Measurements from ENCODE around the gene FBXO40.
A peak's percentile ranks its signal among the peaks of the same experiment; 100 is the strongest.

Gene FBXO40

DNA sequence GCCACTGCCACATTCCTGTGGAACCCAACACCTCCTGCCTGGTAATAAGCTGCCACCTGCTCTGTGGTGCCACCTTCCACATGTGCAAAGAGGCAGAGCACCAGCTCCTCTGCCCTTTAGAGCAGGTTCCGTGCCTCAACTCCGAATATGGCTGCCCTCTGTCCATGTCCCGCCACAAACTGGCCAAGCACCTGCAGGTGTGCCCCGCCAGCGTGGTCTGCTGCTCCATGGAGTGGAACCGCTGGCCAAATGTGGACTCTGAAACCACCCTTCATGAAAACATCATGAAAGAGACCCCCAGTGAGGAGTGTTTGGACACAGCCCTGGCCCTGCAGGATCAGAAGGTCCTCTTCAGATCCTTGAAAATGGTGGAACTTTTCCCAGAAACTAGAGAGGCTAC, 28.3 kb downstream of the FBXO40 start:
- no peak for DNase-seq

DNA sequence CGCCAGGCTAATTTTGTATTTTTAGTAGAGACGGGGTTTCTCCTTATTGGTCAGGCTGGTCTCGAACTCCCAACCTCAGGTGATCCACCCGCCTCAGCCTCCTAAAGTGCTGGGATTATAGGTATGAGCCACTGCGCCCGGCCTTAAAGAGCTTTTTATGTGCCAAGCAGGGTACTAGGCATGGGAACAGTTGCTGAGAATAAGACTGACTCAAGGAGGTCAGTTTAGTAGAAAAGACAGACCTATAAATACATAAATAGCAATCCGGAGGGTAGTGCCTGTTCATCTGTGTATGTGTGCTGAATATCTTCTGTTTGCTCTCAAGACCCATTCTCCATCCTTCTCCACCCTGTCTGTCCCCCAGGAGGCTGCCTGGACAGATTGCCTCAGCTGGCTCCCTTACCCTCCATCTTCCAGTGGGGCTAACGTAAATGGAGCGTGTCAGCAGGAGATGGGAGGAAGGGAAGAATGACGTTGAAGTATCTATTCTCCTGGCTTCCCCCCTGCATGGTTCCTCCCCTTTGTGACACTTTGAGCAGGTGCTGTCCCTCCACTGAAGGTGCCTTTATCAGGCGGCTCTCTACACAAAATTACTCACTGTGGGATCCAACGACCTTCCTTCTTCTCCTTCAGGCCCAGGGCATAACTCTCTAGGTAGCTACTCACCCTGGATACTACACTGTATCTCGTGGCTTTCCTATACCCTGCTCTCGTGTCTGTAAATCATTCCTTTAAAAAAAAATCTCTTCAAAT, 31.1 kb downstream of the FBXO40 start:
- DNase-seq, result no peak

DNA sequence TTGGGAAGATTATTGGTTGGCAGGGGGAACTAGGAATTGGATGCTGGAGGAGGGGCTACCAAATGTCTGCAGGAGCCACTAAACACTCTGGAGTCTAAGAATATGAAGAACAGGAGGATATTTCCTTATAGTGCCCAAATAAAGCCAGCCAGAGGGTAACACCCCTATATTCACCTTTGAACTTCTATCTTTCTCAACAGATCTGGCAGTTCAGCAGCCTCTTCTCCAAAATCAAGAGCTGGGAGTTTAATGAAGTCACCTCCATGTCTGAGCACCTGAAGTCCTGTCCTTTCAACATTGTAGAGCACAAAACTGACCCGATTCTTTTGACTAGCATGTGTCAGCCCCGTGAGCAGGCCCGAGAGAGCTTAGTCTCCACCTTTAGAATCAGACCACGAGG, 33.3 kb downstream of the FBXO40 start:
- no peak for DNase-seq

DNA sequence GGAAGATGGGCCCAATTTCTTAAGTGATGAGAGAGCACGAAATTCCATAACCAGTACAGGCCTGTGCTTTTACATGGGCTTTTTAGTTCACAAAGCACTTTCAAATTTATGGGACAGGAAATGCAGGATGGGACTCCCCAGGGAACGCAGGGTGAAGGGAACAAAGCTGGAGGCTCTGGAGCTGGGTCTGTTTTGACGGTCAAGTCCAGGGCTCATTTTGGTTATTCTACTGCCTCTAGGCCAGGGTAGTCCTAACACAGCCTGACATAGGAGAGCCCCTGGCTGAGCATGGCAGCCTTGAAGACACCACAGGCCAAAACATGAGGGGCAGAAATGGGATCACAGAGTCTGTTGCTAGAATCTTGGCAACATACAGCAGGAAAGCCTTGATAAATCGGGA, 34.0 kb downstream of the FBXO40 start:
- DNase-seq, result no peak

DNA sequence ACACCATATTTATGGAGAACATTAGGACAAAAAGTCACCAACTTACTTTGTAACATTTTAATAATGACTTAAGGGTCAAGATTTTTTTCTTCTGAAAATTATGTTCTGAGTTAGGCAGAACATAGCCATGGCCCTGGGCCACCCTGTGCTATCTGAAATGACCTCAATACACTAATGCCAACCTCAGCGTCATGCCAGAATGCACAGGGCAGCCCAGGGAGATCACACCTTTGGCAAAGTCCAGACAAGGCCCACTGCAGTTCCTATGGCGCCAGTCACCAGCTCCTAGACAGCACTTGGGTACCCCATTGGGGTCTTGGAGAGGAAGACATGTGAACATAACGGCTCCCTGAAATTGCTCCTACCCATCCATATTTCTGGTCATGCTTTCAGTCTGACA, 34.4 kb downstream of the FBXO40 start:
- no peak for DNase-seq

DNA sequence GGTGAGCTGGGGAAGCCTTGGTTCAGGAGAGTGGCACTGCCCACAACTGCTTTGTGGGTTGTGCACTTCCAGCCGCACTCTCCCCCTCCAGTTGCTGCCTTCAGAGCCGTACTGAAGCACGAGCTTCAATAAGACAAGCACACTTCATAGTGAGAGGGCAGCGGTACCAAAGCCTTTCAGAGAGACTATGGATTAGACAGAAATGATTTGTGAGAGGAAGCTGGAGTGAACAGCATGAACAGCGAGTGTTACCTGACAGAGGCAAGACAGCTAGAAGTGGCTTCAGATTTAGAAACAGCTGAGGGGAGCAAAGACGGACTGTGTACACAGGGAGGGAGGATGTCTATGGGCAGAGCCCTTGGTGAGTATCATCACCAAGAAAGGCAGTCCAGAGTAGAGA, 36.4 kb downstream of the FBXO40 start:
- no peak for DNase-seq

DNA sequence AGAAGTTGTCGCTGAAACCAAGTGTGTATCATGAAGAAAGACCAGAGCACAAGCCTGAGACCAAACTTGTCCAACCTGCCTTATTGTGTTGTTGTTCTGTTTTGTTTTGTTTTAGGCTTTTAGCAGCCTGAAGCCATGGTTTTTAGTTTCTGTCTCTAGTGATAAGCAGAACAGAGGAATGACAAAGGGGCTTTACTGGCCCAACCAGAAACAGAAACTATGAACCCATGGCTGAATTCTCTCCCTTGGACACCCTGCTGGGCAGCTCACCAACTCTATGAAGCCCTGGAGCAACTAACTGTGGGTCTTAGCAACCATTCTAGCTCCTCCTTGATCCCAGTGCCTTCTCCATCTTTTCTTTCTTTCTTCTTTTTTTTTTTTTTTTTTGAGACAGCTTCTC, 37.2 kb downstream of the FBXO40 start:
- no peak for DNase-seq

DNA sequence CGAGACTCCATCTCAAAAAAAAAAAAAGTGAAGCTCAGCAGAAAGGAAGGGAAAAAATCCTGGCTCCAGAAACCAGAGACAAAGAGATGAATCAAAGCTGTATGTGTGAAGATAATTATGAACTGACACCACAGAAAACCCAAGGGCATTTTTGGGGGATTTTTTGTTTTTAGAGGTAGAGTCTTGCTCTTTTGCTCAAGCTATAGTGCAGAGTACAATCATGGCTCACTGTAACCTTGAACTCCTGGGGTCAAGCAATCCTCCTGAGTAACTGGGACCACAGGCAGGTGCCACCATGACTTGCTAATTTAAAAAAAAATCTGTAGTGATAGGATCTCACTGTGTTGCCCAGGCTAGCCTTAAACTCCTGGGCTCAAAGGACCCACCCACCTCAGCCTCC, 44.7 kb downstream of the FBXO40 start:
- DNase-seq, result no peak

DNA sequence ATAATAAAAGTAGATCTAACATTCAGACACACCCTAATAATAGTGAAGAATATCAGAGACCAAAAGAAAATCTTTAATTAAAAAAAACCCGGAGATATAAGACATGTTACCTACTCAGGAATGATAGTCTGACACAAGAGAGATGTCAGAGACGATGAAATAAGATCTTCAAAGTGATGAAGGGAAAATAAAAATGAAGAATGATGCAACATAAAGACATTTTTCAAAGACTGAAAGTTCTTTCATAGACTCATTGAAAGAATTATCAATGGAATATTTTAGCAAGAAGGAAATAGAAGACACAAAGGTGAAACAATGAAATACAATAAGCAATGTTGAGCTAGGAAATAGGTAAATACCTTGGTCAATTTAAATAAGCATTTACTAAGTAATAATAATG, 47.9 kb downstream of the FBXO40 start:
- DNase-seq, result no peak

DNA sequence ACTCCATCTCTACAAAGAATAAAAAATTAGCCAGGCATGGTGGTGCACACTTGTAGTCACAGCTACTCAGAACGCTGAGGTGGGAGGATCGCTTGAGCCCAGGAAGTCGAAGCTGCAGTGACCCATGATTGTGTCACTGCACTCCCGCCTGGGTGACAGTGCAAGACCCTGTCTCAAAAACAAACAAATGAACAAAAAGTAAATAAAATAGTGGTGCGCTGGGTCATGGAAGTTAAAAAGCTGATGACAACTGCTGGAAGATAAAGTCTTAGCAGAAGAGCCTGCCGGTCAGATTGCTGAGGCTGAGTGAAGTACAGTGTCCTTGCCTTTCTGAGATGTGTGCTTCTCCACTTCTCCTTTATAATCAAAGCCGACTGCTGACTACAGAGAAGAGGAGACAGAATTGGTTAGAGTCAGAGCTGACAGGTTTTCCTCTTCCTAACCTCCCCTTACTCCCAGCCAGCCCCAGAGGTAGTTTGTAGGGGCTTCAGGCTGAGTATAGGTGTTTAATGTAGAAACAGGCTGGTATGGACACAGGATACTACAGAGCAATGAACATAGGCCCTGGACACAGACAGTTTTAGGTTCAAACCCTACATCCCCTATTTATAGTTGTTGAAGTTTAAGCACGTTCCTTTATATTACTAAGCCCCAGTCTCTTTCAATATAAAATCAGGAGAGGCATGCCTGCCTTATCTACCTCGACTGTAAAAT, 49.6 kb downstream of the FBXO40 start:
- no peak for DNase-seq

DNA sequence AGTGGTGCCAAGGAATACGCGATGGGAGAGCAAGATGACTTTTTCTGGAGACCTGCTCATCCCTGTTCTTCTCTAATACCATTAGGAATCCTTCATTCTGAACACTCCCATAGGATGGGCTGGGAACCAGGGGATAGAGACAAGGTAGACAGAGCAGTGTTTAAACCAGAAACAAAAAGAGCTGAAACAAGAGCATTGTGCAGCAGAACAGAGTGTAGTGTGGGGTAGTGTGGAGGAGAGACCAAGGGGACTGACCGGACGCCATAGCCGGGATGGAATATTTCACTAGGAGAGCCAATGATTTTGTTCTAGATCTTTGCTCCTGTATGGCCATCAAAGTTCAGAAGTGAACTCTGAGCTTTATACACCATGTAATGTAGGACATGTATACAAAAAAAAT, 51.9 kb downstream of the FBXO40 start:
- DNase-seq, result no peak

DNA sequence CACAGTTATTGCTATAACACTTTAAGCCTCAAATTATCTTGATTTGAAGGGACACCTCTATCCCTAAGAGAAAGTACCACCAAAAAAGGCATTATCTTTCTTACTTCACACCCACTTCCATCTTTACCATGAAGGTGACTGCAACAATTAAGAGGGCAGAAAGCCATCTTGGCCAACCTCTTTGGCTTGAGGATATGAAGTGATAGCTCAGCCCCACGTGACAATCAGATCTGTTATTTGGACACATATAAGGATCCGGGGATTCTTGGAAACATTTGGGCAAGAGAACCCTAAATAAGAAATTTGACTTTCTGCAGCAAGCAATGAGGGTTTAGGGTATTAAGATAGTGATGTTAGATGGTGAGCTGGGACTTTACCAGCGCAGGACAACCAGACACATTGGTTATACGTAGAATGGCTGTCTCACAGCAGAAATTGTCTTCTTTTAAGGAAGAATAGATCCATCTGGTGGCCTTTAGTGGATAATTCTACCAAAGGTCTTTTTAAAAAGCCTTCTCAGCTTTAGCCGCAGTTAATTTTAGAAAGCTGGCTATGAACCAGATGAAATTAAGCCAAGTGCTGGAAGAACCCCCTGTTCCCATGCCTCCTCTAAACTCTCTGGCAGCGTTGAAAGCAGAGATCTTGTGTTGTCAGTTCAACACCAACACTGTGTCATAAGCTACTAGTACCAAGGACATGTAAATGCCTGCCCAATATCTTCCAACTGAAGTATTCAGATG, 55.2 kb downstream of the FBXO40 start:
- DNase-seq, result no peak

DNA sequence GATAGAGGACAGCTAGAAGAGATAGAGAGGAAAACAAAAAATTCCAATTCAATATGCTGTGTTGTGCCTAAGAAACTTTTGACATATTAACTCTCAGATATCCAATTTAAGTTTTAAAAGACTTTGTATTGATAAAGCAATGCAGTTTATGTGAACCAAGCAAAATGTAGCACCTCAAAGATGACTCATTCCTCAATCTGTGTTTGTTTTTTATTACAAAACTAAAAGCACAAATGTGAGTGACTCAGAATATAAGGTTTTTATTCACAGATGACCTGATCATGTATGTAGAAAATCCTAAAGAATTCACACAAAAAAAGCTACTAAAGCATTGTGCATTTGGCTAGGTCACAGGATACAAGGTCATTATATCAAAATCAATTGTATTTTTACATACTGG, 56.5 kb downstream of the FBXO40 start:
- DNase-seq, result no peak

DNA sequence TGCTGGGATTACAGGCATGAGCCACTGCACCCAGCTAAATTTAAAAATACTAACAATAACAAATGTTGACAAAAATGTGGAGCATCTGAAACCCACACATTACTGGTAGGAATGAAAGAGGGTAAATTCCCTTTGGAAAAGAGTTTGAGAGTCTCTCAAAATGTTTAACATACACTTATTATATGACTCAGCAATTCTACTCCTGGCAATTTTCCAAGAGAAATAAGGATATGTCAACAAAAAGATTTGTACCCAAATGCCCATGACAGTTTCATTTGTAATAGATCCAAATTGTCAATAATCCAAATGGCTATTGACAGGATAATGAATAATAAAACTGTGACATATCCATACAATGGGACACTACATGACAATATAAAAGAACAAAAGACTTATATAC, 58.5 kb downstream of the FBXO40 start:
- peak; percentile 35 for DNase-seq

DNA sequence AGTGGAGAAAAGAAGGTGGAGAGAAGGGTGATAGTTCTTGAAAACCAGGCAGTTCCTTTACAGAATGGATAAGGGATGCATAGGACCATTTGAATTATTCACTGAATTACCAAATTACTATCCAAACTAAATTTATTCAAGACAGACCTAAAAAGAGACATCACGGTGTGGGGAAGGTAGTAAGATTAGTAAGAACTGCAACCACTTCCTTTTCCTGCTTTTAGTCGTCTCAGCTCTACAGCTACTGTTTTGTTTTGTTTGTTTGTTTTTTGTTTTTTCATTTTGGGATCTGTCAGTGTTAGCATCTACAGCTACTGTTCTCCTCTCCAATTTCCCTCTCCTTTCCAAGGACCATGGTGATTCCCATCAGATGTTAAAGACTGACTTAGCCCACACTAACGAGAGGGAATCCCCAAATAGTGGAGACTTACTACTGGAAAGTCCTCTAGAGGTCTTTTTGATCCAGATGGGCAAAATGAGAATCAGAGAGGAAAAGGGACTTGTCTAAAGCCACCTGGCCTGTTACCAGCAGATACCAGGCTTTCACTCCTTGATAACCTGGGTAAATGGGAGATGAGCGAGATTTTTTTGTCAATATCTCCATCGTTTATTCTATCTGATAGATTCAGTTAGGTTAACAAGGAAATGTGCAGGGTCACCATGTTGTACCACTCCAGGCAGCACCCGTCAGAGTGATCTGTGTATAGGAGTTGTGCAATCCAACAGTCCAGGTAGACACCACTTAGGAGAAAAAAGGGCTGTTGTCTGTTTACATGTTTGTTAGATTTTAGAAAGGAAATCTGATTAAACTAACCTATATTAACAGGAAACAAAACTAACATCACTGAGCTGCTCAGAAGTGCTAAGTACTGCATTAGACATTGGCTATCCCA, 61.6 kb downstream of the FBXO40 start:
- DNase-seq, result no peak

DNA sequence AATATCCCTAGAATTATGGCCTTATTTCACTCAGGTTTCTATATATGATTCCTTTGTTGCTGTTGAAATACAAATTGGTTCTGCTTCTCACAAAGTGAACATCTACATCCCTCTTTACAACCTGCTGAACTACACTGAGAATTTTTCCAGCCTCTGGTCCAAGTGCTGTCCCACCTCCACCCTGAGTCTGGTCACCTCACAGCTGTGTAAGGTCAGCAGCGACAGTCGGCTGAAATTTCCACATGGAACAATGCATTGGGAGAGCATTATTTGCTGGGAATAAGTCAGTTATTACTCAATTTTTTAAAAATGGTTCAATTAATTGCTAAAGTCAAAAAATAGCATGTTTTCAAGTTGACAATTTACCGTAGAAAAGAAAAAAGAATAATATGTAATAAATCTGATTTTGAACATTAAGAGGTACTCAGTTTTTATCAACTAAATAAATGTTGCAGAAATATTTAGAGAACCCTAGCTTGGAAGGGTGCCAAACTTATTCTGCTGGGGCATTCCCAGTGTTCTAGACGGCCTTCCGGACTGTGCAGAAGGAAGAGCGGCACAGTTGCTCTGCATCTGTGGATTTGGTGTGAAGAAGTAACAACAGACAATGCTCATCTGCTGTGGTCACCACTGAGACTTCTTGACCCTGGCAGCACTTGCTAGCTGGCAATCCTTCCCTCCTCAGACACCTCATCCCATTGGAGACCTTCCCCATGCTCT, 65.7 kb downstream of the FBXO40 start:
- no peak for DNase-seq

DNA sequence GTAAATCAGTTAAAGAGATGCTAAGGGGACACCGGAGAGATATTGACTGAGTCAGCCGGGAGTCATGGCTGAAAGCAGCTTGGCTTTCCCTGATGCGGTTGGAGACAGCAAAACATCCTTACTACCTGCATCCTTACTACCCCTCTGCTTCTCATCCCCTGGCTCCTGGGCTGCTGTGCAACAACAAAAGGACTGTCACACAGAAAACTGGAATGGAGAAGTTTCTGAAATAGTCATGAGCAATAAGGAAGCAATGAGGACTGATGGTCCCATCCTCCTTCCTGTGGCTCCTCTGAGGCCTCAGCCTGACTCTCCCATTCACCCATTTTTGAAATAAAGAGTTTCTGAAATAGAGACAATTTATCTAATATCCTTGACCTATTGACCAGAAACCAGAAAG, 66.4 kb downstream of the FBXO40 start:
- DNase-seq, result no peak

DNA sequence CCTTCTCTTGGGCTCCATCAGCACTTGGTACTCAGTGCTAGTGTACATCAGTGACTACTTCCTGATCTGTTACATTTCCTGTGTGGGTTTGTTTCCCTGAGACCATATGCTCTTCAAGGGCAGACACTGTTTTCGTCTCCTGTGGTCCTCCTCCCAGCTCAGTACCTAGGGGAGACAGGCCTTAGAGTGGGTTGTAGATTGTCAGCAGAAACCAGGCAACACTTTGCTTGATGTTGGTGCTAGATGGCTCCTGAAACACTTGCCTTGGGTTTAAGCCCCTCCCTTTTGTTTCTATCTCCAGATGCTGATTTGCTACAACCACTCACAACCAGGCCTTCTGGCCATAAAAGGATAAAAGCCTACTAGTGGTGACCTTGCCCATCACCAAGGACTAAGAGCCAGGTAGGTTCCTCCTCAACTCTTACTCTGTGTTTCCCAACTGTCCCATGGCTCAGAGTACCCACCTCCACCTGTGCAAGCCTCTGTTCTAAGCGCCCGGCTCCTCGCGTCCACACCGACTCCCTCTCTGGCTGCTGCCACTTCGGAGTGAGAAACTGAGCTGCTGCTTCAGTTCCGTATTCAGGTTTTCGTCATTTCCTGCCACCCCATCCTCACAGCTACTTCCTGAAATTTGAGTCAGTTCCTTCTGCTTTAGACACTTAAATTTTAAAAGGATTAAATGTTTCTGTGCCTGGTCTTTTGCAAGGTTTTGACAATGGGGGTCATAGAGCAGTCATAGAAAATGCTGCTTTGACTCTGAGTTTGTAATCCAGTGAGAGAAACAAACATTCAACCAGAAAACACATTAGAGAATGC, 67.4 kb downstream of the FBXO40 start, which contains the start of gene HCLS1:
Gene HCLS1 (minus strand): TSS at position 548 of the 816 bp plus-strand sequence. CDS start 2,556 bp downstream, outside the sequence.
- DNase-seq, result no peak

DNA sequence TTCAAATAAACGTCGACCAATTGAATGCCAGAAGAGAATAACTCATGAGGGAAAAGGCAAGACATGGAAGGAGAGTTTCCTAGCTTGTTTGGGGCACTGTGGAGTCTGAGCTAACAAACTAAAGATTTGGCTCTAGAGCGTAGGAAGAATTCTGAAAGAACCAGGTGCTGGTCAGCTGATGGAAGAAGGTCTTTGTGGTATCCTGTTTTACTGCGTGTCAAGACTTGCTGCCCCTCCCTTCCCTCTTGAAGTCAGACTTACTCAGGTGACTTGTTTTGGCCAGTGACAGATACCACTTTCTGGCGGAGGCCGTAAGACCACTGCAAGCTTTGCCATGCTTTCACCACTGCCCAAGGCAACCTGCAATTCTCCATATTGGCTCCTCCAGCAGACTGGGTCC, 68.2 kb downstream of the FBXO40 start:
- DNase-seq, result no peak

DNA sequence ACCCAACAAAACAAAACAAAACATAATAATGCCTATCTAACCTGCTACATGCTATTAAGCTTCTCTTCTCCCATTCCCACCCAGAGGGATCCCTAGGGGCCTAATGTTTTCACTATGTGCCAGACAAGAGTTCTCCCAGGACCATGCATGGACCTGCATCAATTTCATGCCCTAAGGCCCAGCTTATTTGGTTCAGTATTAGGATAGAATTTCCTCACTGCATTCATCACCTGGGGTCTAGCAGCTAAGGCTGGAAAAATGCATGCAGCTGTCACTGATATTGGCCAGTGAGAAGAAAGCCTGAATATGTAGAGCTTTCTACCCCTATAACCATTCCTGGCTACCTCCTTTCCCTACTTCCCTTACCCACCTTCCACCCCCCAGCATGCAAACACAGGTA, 69.6 kb downstream of the FBXO40 start:
- DNase-seq, result no peak

All from fibroblast of skin of scalp (primary cell).